HEK293 (cell line): ENCODE data around the gene TUBB2A.

Experiments
- CTCF ChIA-PET: fragments of 350-600 bp; formaldehyde crosslinking; extraction: SDS; loops from one replicate; lab custom pipeline; 2021; ENCODE audit warnings: antibody characterized with exemption; lab: Yijun Ruan, JAX
- POLR2A ChIA-PET: fragments of 300-600 bp; formaldehyde crosslinking; extraction: SDS; loops from one replicate; lab custom pipeline; 2020; ENCODE audit warnings: antibody characterized with exemption, inconsistent platforms; lab: Yijun Ruan, JAX
- H3K27ac ChIP-seq: fragments of 200-500 bp; sonication (Bioruptor generic); 2 replicates; pipeline ENCODE4 v1.5.1; 2014; ENCODE audit warnings: low read depth, low read length, control low read depth, inconsistent platforms; ENCODE audit errors: extremely low read depth
- H3K36me3 ChIP-seq, 2 experiments: fragments of 200-500 bp in 1 of 2; sonication (Bioruptor generic) in 1 of 2; 1 replicate in 1 of 2; 2 replicates in 1 of 2; pipeline ENCODE4 v1.5.1; 2014 to 2017; ENCODE audit warnings: inconsistent platforms in 2 of 2, low read length in 2 of 2; ENCODE audit not compliant: control insufficient read depth in 2 of 2, insufficient read depth in 1 of 2
- H3K4me1 ChIP-seq: fragments of 200-500 bp; sonication (Bioruptor generic); 2 replicates; pipeline ENCODE4 v1.5.1; 2014; ENCODE audit warnings: mild to moderate bottlenecking, low read length, inconsistent platforms; ENCODE audit not compliant: control insufficient read depth, insufficient read depth
- H3K4me3 ChIP-seq: 2 replicates; pipeline ENCODE4 v1.5.1; 2011; ENCODE audit warnings: low read depth, mild to moderate bottlenecking, control low read depth, low read length, moderate library complexity
- H3K9me3 ChIP-seq: fragments of 200-500 bp; sonication (Bioruptor generic); 2 replicates; pipeline ENCODE4 v1.5.1; 2014; ENCODE audit warnings: low read depth, low read length, inconsistent platforms; ENCODE audit not compliant: control insufficient read depth, insufficient read depth
- KLF7 ChIP-seq: fragments of 450-650 bp; formaldehyde crosslinking; IDR thresholded peaks from 2 replicates; pipeline ENCODE4 v1.5.1; 2016; ENCODE audit warnings: missing biosample characterization, missing genetic modification characterization, borderline replicate concordance
- OVOL3 ChIP-seq: fragments of 450-650 bp; formaldehyde crosslinking; IDR thresholded peaks from 2 replicates; pipeline ENCODE4 v1.5.1; 2016; ENCODE audit warnings: missing biosample characterization, missing genetic modification characterization
- PBX3 ChIP-seq: sonication (generic); formaldehyde crosslinking; IDR thresholded peaks from 2 replicates; pipeline ENCODE4 v1.8.1; 2022; ENCODE audit warnings: mild to moderate bottlenecking, moderate library complexity, missing genetic modification reagents
- REPIN1 ChIP-seq: fragments of 450-650 bp; formaldehyde crosslinking; IDR thresholded peaks from 2 replicates; pipeline ENCODE4 v1.5.1; 2017; ENCODE audit warnings: missing biosample characterization, missing genetic modification characterization, low read depth
- SCRT2 ChIP-seq: fragments of 450-650 bp; formaldehyde crosslinking; IDR thresholded peaks from 2 replicates; pipeline ENCODE4 v1.5.1; 2016; ENCODE audit warnings: missing biosample characterization, missing genetic modification characterization
- WT1 ChIP-seq: fragments of 450-650 bp; formaldehyde crosslinking; IDR thresholded peaks from 2 replicates; pipeline ENCODE4 v1.5.1; 2016; ENCODE audit warnings: missing biosample characterization, missing genetic modification characterization
- ZBTB17 ChIP-seq: fragments of 450-650 bp; formaldehyde crosslinking; IDR thresholded peaks from 2 replicates; pipeline ENCODE4 v1.5.1; 2016; ENCODE audit warnings: missing biosample characterization, missing genetic modification characterization
- ZBTB20 ChIP-seq: fragments of 450-650 bp; formaldehyde crosslinking; IDR thresholded peaks from 2 replicates; pipeline ENCODE4 v1.5.1; 2016; ENCODE audit warnings: missing biosample characterization, missing genetic modification characterization
- ZNF155 ChIP-seq: fragments of 450-650 bp; formaldehyde crosslinking; IDR thresholded peaks from 2 replicates; pipeline ENCODE4 v1.5.1; 2016; ENCODE audit warnings: missing biosample characterization, missing genetic modification characterization
- ZNF174 ChIP-seq: fragments of 450-650 bp; formaldehyde crosslinking; IDR thresholded peaks from 2 replicates; pipeline ENCODE4 v1.5.0; 2017; ENCODE audit warnings: missing biosample characterization, mild to moderate bottlenecking, missing genetic modification characterization
- ZNF184 ChIP-seq: fragments of 450-650 bp; IDR thresholded peaks from 2 replicates; pipeline ENCODE4 v1.5.1; 2018; ENCODE audit warnings: missing biosample characterization, mild to moderate bottlenecking, missing genetic modification characterization
- ZNF221 ChIP-seq: fragments of 450-650 bp; formaldehyde crosslinking; IDR thresholded peaks from 2 replicates; pipeline ENCODE4 v1.5.1; 2017; ENCODE audit warnings: missing biosample characterization, missing genetic modification characterization, borderline replicate concordance
- ZNF23 ChIP-seq: fragments of 450-650 bp; formaldehyde crosslinking; IDR thresholded peaks from 2 replicates; pipeline ENCODE4 v1.5.1; 2016; ENCODE audit warnings: missing biosample characterization, missing genetic modification characterization, borderline replicate concordance
- ZNF26 ChIP-seq: fragments of 450-650 bp; formaldehyde crosslinking; IDR thresholded peaks from 2 replicates; pipeline ENCODE4 v1.5.1; 2016; ENCODE audit warnings: missing biosample characterization, missing genetic modification characterization
- ZNF302 ChIP-seq: fragments of 450-650 bp; formaldehyde crosslinking; IDR thresholded peaks from 2 replicates; pipeline ENCODE4 v1.5.1; 2016; ENCODE audit warnings: missing biosample characterization, missing genetic modification characterization, low read depth
- ZNF324 ChIP-seq: fragments of 450-650 bp; formaldehyde crosslinking; IDR thresholded peaks from 2 replicates; pipeline ENCODE4 v1.5.1; 2016; ENCODE audit warnings: missing biosample characterization, missing genetic modification characterization
- ZNF416 ChIP-seq: fragments of 450-650 bp; formaldehyde crosslinking; IDR thresholded peaks from 2 replicates; pipeline ENCODE4 v1.5.1; 2016; ENCODE audit warnings: missing biosample characterization, missing genetic modification characterization
- ZNF501 ChIP-seq: fragments of 450-650 bp; formaldehyde crosslinking; IDR thresholded peaks from 2 replicates; pipeline ENCODE4 v1.5.1; 2016; ENCODE audit warnings: missing biosample characterization, missing genetic modification characterization
- ZNF510 ChIP-seq: fragments of 450-650 bp; formaldehyde crosslinking; IDR thresholded peaks from 2 replicates; pipeline ENCODE4 v1.5.1; 2018; ENCODE audit warnings: mild to moderate bottlenecking, missing genetic modification characterization, missing biosample characterization; ENCODE audit not compliant: insufficient replicate concordance
- ZNF518A ChIP-seq: fragments of 450-650 bp; formaldehyde crosslinking; conservative IDR thresholded peaks from 2 replicates; pipeline ENCODE4 v1.5.1; 2016; ENCODE audit warnings: low read depth, missing biosample characterization, missing genetic modification characterization
- ZNF521 ChIP-seq: fragments of 450-650 bp; formaldehyde crosslinking; IDR thresholded peaks from 2 replicates; pipeline ENCODE4 v1.5.1; 2017; ENCODE audit warnings: missing biosample characterization, mild to moderate bottlenecking, missing genetic modification characterization
- ZNF571 ChIP-seq: fragments of 450-650 bp; formaldehyde crosslinking; IDR thresholded peaks from 2 replicates; pipeline ENCODE4 v1.5.0; 2017; ENCODE audit warnings: missing biosample characterization, missing genetic modification characterization
- ZNF664 ChIP-seq: fragments of 450-650 bp; formaldehyde crosslinking; IDR thresholded peaks from 2 replicates; pipeline ENCODE4 v1.5.1; 2016; ENCODE audit warnings: missing biosample characterization, missing genetic modification characterization
- ZNF677 ChIP-seq: fragments of 450-650 bp; IDR thresholded peaks from 2 replicates; pipeline ENCODE4 v1.5.0; 2018; ENCODE audit warnings: missing biosample characterization, mild to moderate bottlenecking, missing genetic modification characterization, moderate library complexity
- ZNF768 ChIP-seq: fragments of 450-650 bp; formaldehyde crosslinking; IDR thresholded peaks from 2 replicates; pipeline ENCODE4 v1.5.1; 2018; ENCODE audit warnings: missing biosample characterization, mild to moderate bottlenecking, missing genetic modification characterization
- ZNF792 ChIP-seq: fragments of 450-650 bp; formaldehyde crosslinking; IDR thresholded peaks from 2 replicates; pipeline ENCODE4 v1.5.1; 2016; ENCODE audit warnings: missing biosample characterization, missing genetic modification characterization
- ZSCAN16 ChIP-seq: fragments of 450-650 bp; formaldehyde crosslinking; IDR thresholded peaks from 2 replicates; pipeline ENCODE4 v1.5.1; 2016; ENCODE audit warnings: missing biosample characterization, missing genetic modification characterization
- TF ChIP-seq, protein P1 (sequence below): fragments of 450-650 bp; formaldehyde crosslinking; IDR thresholded peaks from 2 replicates; pipeline ENCODE4 v1.5.1; 2016; ENCODE audit warnings: missing biosample characterization, missing genetic modification characterization
- TF ChIP-seq, protein P2 (sequence below): fragments of 450-650 bp; formaldehyde crosslinking; IDR thresholded peaks from 2 replicates; pipeline ENCODE4 v1.5.1; 2016; ENCODE audit warnings: missing biosample characterization, missing genetic modification characterization

Gene TUBB2A

GRCh38 chr6:3202999-3203696 is 45.8 kb upstream of the TUBB2A start:
- Histone ChIP-seq H3K27ac (no peak overlapping the region), H3K4me1 (no peaks in the 10 kb centered on the region), H3K4me3 (no peak overlapping the region)

GRCh38 chr6:3201388-3201787 is 44.0 kb upstream of the TUBB2A start:
- no peak overlapping the region for H3K27ac ChIP-seq
- no peak for TF ChIP-seq ZNF677
- no peak for TF ChIP-seq ZNF26 (tag by site-specific recombination)
- no peak for TF ChIP-seq ZNF521 (tag by site-specific recombination)
- no peak for TF ChIP-seq SCRT2 (tag by site-specific recombination)
- no peak for TF ChIP-seq ZNF324 (tag by site-specific recombination)
- TF ChIP-seq ZNF792 (tag by site-specific recombination): no peak
- no peak for TF ChIP-seq ZNF416 (tag by site-specific recombination)
- no peak for TF ChIP-seq ZSCAN16
- TF ChIP-seq ZNF302: no peak
- TF ChIP-seq, protein P1, sequence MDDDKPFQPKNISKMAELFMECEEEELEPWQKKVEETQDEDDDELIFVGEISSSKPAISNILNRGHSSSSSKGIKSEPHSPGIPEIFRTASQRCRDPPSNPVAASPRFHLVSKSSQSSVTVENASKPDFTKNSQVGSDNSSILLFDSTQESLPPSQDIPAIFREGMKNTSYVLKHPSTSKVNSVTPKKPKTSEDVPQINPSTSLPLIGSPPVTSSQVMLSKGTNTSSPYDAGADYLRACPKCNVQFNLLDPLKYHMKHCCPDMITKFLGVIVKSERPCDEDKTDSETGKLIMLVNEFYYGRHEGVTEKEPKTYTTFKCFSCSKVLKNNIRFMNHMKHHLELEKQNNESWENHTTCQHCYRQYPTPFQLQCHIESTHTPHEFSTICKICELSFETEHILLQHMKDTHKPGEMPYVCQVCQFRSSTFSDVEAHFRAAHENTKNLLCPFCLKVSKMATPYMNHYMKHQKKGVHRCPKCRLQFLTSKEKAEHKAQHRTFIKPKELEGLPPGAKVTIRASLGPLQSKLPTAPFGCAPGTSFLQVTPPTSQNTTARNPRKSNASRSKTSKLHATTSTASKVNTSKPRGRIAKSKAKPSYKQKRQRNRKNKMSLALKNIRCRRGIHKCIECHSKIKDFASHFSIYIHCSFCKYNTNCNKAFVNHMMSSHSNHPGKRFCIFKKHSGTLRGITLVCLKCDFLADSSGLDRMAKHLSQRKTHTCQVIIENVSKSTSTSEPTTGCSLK (tag by site-specific recombination): no peak
- TF ChIP-seq ZNF664: no peak
- no peak for TF ChIP-seq WT1
- no peak for TF ChIP-seq PBX3 (CRISPR knock-in tag)
- TF ChIP-seq, protein P2, sequence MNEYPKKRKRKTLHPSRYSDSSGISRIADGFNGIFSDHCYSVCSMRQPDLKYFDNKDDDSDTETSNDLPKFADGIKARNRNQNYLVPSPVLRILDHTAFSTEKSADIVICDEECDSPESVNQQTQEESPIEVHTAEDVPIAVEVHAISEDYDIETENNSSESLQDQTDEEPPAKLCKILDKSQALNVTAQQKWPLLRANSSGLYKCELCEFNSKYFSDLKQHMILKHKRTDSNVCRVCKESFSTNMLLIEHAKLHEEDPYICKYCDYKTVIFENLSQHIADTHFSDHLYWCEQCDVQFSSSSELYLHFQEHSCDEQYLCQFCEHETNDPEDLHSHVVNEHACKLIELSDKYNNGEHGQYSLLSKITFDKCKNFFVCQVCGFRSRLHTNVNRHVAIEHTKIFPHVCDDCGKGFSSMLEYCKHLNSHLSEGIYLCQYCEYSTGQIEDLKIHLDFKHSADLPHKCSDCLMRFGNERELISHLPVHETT: no peak
- no peak for TF ChIP-seq ZNF518A (tag by site-specific recombination)
- TF ChIP-seq ZNF510 (tag by site-specific recombination): no peak
- H3K4me3 ChIP-seq: no peak overlapping the region
- POLR2A ChIA-PET: no interaction called here
- H3K4me1 ChIP-seq: no peaks in the 10 kb centered on the region
- no peaks in the 10 kb centered on the region for H3K36me3 ChIP-seq
- H3K9me3 ChIP-seq: no peaks in the 10 kb centered on the region
- CTCF ChIA-PET: no interaction called here

More at GRCh38 chr6:3202999-3203696, 45.8 kb upstream of the TUBB2A start:
- POLR2A ChIA-PET: interaction anchor here (1.0 to 1.3 kb wide), 3 partner anchors 12 to 46 kb away, joined by 3 to 4 read pairs (median 3); partner anchors contain the start of gene TUBB2A
- Histone ChIP-seq H3K36me3 (no peaks in the 10 kb centered on the region), H3K9me3 (no peaks in the 10 kb centered on the region)
- CTCF ChIA-PET: interaction anchor here (0.9 to 1.7 kb wide), 4 partner anchors 8 to 48 kb away, joined by 3 to 4 read pairs (median 4); partner anchors contain the start of gene TUBB2A
- no peak for TF ChIP-seq ZNF571
- TF ChIP-seq ZBTB20: no peak
- TF ChIP-seq ZNF768 (tag by site-specific recombination): no peak
- no peak for TF ChIP-seq REPIN1
- TF ChIP-seq ZBTB17 (tag by site-specific recombination): no peak
- no peak for TF ChIP-seq ZNF23
- TF ChIP-seq ZNF184 (tag by site-specific recombination): no peak
- no peak for TF ChIP-seq ZNF155 (tag by site-specific recombination)
- TF ChIP-seq ZNF221 (tag by site-specific recombination): no peak
- TF ChIP-seq KLF7: no peak
- TF ChIP-seq ZNF501 (tag by site-specific recombination): no peak
- no peak for TF ChIP-seq ZNF174
- TF ChIP-seq OVOL3 (tag by site-specific recombination): no peak
